ENCODE results near the gene ELAVL4. TPM values are rescaled to one million over a fixed set of nuclear protein-coding genes. Genes with fewer than 3 reads are reported as not detected.

ELAVL4 gene
- not detected in 5 replicates for total RNA-seq (2022; extraction: Qiagen RNA extraction)

GRCh38 chr1:50108497-50109059 lies at the start of gene ELAVL4:
ELAVL4 (plus strand) TSS chr1:50108920; CDS start chr1:50109190, 270 bp downstream.

Other genes starting within 250 kb of the ELAVL4 start
- gene AGBL4, start 85.0 kb upstream of the ELAVL4 start, total RNA-seq (2022; extraction: Qiagen RNA extraction): not detected in 5 replicates